Measurements from ENCODE around the gene STAG1. TPM values are rescaled to one million over a fixed set of nuclear protein-coding genes. Genes with fewer than 3 reads are reported as not detected.
"Not testable (repeated sequence)": the region's sequence is repeated elsewhere in the genome, so short reads cannot be mapped to it uniquely, and the experiment has no call there.

Gene STAG1
- total RNA-seq, 2 experiments from 2014 or later = 41.2 to 44.8 TPM

DNA sequence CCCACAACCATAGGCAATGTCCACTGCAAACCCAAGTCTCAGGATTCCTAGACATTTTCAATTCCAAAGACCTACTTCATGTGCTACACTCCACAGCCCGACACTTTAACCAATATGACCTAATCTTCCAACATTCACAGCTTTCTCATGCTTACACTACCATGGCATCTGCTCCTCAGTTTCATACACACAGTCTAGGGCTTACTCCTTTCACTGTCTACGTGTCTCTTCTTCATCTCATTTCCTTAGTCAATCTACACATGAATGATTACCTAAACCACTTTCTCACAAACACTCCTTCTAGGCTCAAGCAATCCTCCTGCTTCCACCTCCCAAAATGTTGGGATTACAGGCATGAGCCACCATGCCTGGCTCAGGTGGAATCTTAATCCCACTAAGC, 106.3 kb downstream of the STAG1 start:
- no peak for ATAC-seq
- CTCF ChIA-PET = no interaction called here

DNA sequence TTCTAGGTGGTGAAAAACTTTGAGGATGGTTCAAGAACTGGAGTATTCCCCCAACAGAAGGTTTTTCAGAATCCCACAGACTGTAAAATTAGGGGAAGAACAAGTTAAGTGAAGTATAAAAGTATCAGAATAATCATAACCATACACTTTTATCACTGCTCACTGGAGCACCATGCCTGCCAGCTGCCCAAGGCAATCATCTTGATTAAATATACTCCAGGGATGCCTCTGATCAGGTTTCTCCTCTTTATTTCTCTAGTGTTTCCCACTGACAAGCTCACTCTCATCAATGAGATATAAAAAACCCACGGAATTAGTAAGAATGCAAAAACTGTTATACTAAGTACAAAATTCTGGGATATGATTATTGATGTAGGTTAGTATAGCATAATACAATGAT, 108.0 kb downstream of the STAG1 start:
- Mint-ChIP-seq H3K4me1 (peaks cover 11% of the 10 kb centered on the region), H3K4me3 (no peak overlapping the region), H3K27ac (no peak overlapping the region), H3K36me3 (peaks cover 7% of the 10 kb centered on the region), H3K27me3 (no peaks in the 10 kb centered on the region), H3K9me3 (ENCODE audit: low read depth) (no peaks in the 10 kb centered on the region)
- DNase-seq (no peak), ATAC-seq (no peak)
- CTCF ChIA-PET = no interaction called here

More for the DNA sequence above, 106.3 kb downstream of the STAG1 start:
- no peaks in the 10 kb centered on the region for H3K9me3 Mint-ChIP-seq (ENCODE audit: low read depth)
- H3K36me3 Mint-ChIP-seq = peaks cover 10% of the 10 kb centered on the region
- H3K27me3 Mint-ChIP-seq = no peaks in the 10 kb centered on the region
- no peak for DNase-seq
- no peak overlapping the region for H3K27ac Mint-ChIP-seq
- H3K4me1 Mint-ChIP-seq = peaks cover 11% of the 10 kb centered on the region
- H3K4me3 Mint-ChIP-seq = no peak overlapping the region

DNA sequence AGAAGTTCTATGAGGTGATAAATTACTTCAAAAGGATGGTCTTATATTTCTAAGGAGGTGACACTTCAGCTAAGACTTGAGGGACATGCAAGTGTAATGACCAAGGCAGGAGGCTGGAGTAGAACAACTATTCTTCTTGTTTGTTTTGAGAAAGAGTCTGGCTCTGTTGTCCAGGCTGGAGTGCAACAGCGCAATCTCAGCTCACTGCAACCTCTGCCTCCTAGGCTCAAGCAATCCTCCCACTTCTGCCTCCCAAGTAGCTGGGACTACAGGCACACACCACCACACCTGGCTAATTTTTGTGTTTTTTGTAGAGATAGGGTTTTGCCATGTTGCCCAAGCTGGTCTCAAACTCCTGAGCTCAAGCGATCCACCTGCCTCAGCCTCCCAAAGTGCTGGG, 108.8 kb downstream of the STAG1 start:
- peaks cover 11% of the 10 kb centered on the region for H3K4me1 Mint-ChIP-seq
- H3K4me3 Mint-ChIP-seq; H3K27ac Mint-ChIP-seq; H3K36me3 Mint-ChIP-seq; H3K27me3 Mint-ChIP-seq; H3K9me3 Mint-ChIP-seq (ENCODE audit: low read depth); CTCF ChIA-PET; ATAC-seq; DNase-seq: not testable (repeated sequence)

GRCh38 chr3:136642711-136643110, 109.5 kb downstream of the STAG1 start:
- Mint-ChIP-seq H3K4me3 (no peak overlapping the region), H3K27me3 (no peaks in the 10 kb centered on the region), H3K4me1 (peaks cover 11% of the 10 kb centered on the region), H3K36me3 (peaks cover 7% of the 10 kb centered on the region), H3K27ac (no peak overlapping the region), H3K9me3 (ENCODE audit: low read depth) (no peaks in the 10 kb centered on the region)
- DNase-seq (no peak), ATAC-seq (no peak)
- CTCF ChIA-PET = no interaction called here

GRCh38 chr3:136639069-136639468, 113.1 kb downstream of the STAG1 start:
- H3K9me3 Mint-ChIP-seq (ENCODE audit: low read depth) = peaks cover 3% of the 10 kb centered on the region
- DNase-seq (no peak), ATAC-seq (no peak)
- H3K36me3 Mint-ChIP-seq = peaks cover 9% of the 10 kb centered on the region
- H3K4me3 Mint-ChIP-seq = no peak overlapping the region
- H3K27ac Mint-ChIP-seq = no peak overlapping the region
- no peaks in the 10 kb centered on the region for H3K27me3 Mint-ChIP-seq
- H3K4me1 Mint-ChIP-seq = peaks cover 2% of the 10 kb centered on the region
- CTCF ChIA-PET = no interaction called here

GRCh38 chr3:136637176-136637575, 115.0 kb downstream of the STAG1 start:
- Mint-ChIP-seq H3K27me3 (no peaks in the 10 kb centered on the region), H3K9me3 (ENCODE audit: low read depth) (peaks cover 3% of the 10 kb centered on the region), H3K27ac (no peak overlapping the region), H3K4me1 (peaks cover 2% of the 10 kb centered on the region), H3K4me3 (no peak overlapping the region), H3K36me3 (peaks cover 12% of the 10 kb centered on the region)
- no peak for DNase-seq
- ATAC-seq = no peak
- CTCF ChIA-PET = interaction anchor here (1.4 kb wide), 1 partner anchor 115 kb away, joined by 6 read pairs; the partner anchor contains the start of gene STAG1

- Mint-ChIP-seq H3K27ac (no peak overlapping the region), H3K9me3 (ENCODE audit: low read depth) (peaks cover 7% of the 10 kb centered on the region), H3K4me3 (no peak overlapping the region), H3K27me3 (no peaks in the 10 kb centered on the region), H3K36me3 (peaks cover 28% of the 10 kb centered on the region), H3K4me1 (peaks cover 2% of the 10 kb centered on the region)
- DNase-seq (no peak), ATAC-seq (no peak)
- CTCF ChIA-PET = no interaction called here
Observed at GRCh38 chr3:136634821-136635220, 117.4 kb downstream of the STAG1 start.

- Mint-ChIP-seq H3K4me1 (peaks cover 2% of the 10 kb centered on the region), H3K27me3 (no peaks in the 10 kb centered on the region), H3K4me3 (no peak overlapping the region), H3K9me3 (ENCODE audit: low read depth) (peaks cover 15% of the 10 kb centered on the region), H3K36me3 (peaks cover 49% of the 10 kb centered on the region), H3K27ac (no peak overlapping the region)
- DNase-seq = no peak
- ATAC-seq = no peak
- CTCF ChIA-PET = no interaction called here
Observed at GRCh38 chr3:136632625-136633081, 119.5 kb downstream of the STAG1 start.

DNA sequence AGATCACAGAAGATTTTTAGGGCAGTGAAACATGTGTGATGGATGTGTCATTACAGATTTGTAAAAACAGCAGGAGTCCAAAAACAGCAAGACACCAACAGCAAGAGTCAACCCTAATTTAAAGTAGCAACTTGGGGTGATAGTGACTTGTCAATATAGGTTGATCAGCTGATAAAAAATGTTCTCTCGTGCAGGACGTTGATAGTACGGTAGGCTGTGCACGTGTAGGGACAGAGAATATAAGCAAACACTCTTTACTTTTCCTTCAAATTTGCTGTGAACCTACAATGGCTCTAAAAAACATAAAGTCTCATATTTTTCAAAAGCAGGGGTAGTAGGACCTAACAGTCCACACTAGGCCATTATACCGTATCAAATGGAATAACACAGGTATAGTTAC, 120.8 kb downstream of the STAG1 start:
- Mint-ChIP-seq H3K27me3 (no peaks in the 10 kb centered on the region), H3K9me3 (ENCODE audit: low read depth) (peaks cover 16% of the 10 kb centered on the region), H3K36me3 (peaks cover 58% of the 10 kb centered on the region), H3K4me3 (no peak overlapping the region), H3K4me1 (no peaks in the 10 kb centered on the region), H3K27ac (no peak overlapping the region)
- CTCF ChIA-PET = no interaction called here
- ATAC-seq = no peak
- no peak for DNase-seq

DNA sequence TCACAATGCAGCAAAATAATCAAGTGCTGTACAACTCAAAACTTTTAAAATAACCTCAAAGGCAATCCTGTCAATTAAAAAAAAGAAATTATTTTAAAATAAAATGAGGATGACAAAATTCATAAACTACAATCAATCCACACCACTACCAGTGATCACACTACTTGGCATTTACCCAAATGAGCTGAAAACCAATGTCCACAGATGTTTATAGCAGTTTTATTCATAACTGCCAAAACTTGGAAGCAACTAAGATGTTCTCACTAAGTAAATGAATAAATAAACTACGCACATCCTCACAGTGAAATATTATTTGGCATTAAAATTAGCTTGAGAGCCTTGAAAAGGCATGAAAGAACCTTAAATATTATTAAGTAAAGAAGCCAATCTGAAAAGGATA, 121.3 kb downstream of the STAG1 start:
- H3K27ac Mint-ChIP-seq = no peak overlapping the region
- H3K27me3 Mint-ChIP-seq = no peaks in the 10 kb centered on the region
- CTCF ChIA-PET = no interaction called here
- no peaks in the 10 kb centered on the region for H3K4me1 Mint-ChIP-seq
- DNase-seq = no peak
- peaks cover 60% of the 10 kb centered on the region for H3K36me3 Mint-ChIP-seq
- H3K4me3 Mint-ChIP-seq = no peak overlapping the region
- no peak for ATAC-seq
- H3K9me3 Mint-ChIP-seq (ENCODE audit: low read depth) = peaks cover 16% of the 10 kb centered on the region

DNA sequence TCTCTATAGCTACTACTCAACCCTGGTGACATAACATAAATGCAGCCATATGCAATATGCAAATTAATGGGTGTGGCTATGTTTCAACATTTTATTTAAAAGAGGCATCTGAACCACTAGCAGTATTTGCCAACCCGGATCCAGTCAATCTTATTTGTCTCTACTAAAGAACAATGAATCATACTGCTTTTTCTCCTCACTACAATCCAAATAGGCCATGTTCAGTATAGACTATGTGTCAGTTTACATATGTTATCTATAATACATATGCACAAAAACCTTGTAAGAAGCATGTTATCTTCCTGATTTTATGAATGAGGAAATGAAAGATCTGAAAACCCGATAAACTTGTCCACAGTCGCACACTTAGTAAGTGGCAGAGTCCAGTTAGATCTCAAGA, 125.7 kb downstream of the STAG1 start:
- Mint-ChIP-seq H3K4me3 (no peak overlapping the region), H3K27ac (no peak overlapping the region), H3K4me1 (no peaks in the 10 kb centered on the region), H3K27me3 (no peaks in the 10 kb centered on the region), H3K9me3 (ENCODE audit: low read depth) (peaks cover 9% of the 10 kb centered on the region), H3K36me3 (peaks cover 51% of the 10 kb centered on the region)
- ATAC-seq = no peak
- no peak for DNase-seq
- CTCF ChIA-PET = no interaction called here

GRCh38 chr3:136624894-136625815, 127.0 kb downstream of the STAG1 start:
- H3K9me3 Mint-ChIP-seq (ENCODE audit: low read depth) = peaks cover 9% of the 10 kb centered on the region

DNA sequence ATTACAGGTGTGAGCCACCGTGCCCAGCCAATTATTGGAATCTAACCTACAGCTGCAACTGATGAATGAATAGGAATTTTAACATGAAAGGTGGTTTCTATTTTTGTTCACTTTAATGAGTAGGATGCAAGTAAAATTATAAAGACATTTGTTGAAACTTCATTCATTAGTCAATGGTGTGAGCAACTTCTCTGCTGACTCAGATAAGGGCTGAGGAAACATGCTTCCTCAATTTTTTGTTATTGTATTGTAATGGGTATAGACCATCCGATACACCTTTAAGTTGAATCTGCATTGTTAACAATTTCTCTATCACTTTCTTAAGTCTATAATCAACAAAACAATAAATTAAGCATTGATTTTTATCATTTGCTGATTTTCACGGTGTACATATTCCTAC, 127.8 kb downstream of the STAG1 start:
- CTCF ChIA-PET = no interaction called here
- peaks cover 9% of the 10 kb centered on the region for H3K9me3 Mint-ChIP-seq (ENCODE audit: low read depth)
- peaks cover 43% of the 10 kb centered on the region for H3K36me3 Mint-ChIP-seq

More at GRCh38 chr3:136624894-136625815, 127.0 kb downstream of the STAG1 start:
- Mint-ChIP-seq H3K27me3 (no peaks in the 10 kb centered on the region), H3K4me3 (no peak overlapping the region), H3K36me3 (peaks cover 47% of the 10 kb centered on the region), H3K4me1 (no peaks in the 10 kb centered on the region), H3K27ac (no peak overlapping the region)
- no peak for DNase-seq
- no peak for ATAC-seq
- CTCF ChIA-PET = no interaction called here

GRCh38 chr3:136621628-136622027, 130.6 kb downstream of the STAG1 start:
- CTCF ChIA-PET = interaction anchor here (1.3 kb wide), 1 partner anchor 392 kb away, joined by 3 read pairs; no protein-coding TSS in a partner anchor
- H3K9me3 Mint-ChIP-seq (ENCODE audit: low read depth) = no peaks in the 10 kb centered on the region
- H3K27ac Mint-ChIP-seq = no peak overlapping the region
- H3K36me3 Mint-ChIP-seq = peaks cover 30% of the 10 kb centered on the region
- H3K4me3 Mint-ChIP-seq = no peak overlapping the region
- H3K27me3 Mint-ChIP-seq = no peaks in the 10 kb centered on the region
- peaks cover under 1% of the 10 kb centered on the region for H3K4me1 Mint-ChIP-seq
- ATAC-seq (no peak), DNase-seq (no peak)

More for the DNA sequence above, 127.8 kb downstream of the STAG1 start:
- Mint-ChIP-seq H3K4me1 (no peaks in the 10 kb centered on the region), H3K27ac (no peak overlapping the region), H3K27me3 (no peaks in the 10 kb centered on the region), H3K4me3 (no peak overlapping the region)
- no peak for DNase-seq
- ATAC-seq = no peak
